ENCODE measurements around the gene DRAM2. TPM values are rescaled to one million over a fixed set of nuclear protein-coding genes. Genes with fewer than 3 reads are reported as not detected.

Gene DRAM2
- total RNA-seq = 10 to 100 TPM; 11.9 to 27.5 TPM

- H3K4me1 ChIP-seq = peaks cover 25% of the 10 kb centered on the region
- ATAC-seq = peak; percentile 95
- H3K4me3 ChIP-seq = peak within 1 kb of the TSS; percentile 73 to 93
- no peaks in the 10 kb centered on the region for H3K36me3 ChIP-seq (replicated peaks in 1 of 2; ENCODE audit: insufficient read depth in 1 of 2, low read depth in 2 of 2)
- TF ChIP-seq CTCF (IDR thresholded peaks at IDR 0.05) = peak in 1 of 7 experiments; percentile 5
- TF ChIP-seq POLR2A (IDR thresholded peaks at IDR 0.05) = peak; percentile 45 to 72 (median 71)
- DNase-seq = peak; percentile 90 to 99 (median 96)
- no peaks in the 10 kb centered on the region for H3K9me3 ChIP-seq
- no peaks in the 10 kb centered on the region for H3K27me3 ChIP-seq
- intact Hi-C loops (cut with DNase I) = no loop called here
- 1% methylated on average over 26 to 63 of the region's 68 CpGs for WGBS, 2 donors
- H3K27ac ChIP-seq = peak within 1 kb of the TSS; percentile 82 to 92 (median 88)
Measured at GRCh38 chr1:111139956-111140679, at the start of gene DRAM2, which contains the start of gene CEPT1. DRAM2 (minus strand) TSS chr1:111140093; CDS start chr1:111131554, 8,539 bp downstream. CEPT1 (plus strand) TSS chr1:111140223; CDS start chr1:111147715, 7,492 bp downstream.

GRCh38 chr1:111184663-111185062, 44.8 kb upstream of the DRAM2 start:
- Histone ChIP-seq H3K4me1 (no peaks in the 10 kb centered on the region), H3K36me3 (replicated peaks in 1 of 2; ENCODE audit: insufficient read depth in 1 of 2, low read depth in 2 of 2) (peaks cover 0 to 10% of the 10 kb centered on the region in 2 donors), H3K27ac (no peak overlapping the region), H3K9me3 (no peaks in the 10 kb centered on the region), H3K4me3 (no peak overlapping the region), H3K27me3 (no peaks in the 10 kb centered on the region)
- intact Hi-C loops (cut with DNase I) = no loop called here
- ATAC-seq (no peak), DNase-seq (no peak)
- TF ChIP-seq POLR2A (IDR thresholded peaks at IDR 0.05) (no peak), CTCF (IDR thresholded peaks at IDR 0.05) (no peak)

GRCh38 chr1:111183308-111184069, 43.6 kb upstream of the DRAM2 start:
- Histone ChIP-seq H3K27ac (no peak overlapping the region), H3K36me3 (replicated peaks in 1 of 2; ENCODE audit: insufficient read depth in 1 of 2, low read depth in 2 of 2) (peaks cover 0 to 5% of the 10 kb centered on the region in 2 donors), H3K4me1 (no peaks in the 10 kb centered on the region), H3K9me3 (no peaks in the 10 kb centered on the region), H3K4me3 (no peak overlapping the region), H3K27me3 (no peaks in the 10 kb centered on the region)
- TF ChIP-seq CTCF (IDR thresholded peaks at IDR 0.05) (no peak), POLR2A (IDR thresholded peaks at IDR 0.05) (no peak)
- intact Hi-C loops (cut with DNase I) = no loop called here
- DNase-seq (no peak), ATAC-seq (no peak)
- 93 to 94% methylated on average over 6 of the region's 6 CpGs for WGBS, 2 donors

- H3K27me3 ChIP-seq = no peaks in the 10 kb centered on the region
- H3K4me3 ChIP-seq = no peak overlapping the region
- H3K27ac ChIP-seq = no peak overlapping the region
- H3K36me3 ChIP-seq (replicated peaks in 1 of 2; ENCODE audit: insufficient read depth in 1 of 2, low read depth in 2 of 2) = peaks cover 0 to 5% of the 10 kb centered on the region in 2 donors
- intact Hi-C loops (cut with DNase I) = no loop called here
- H3K4me1 ChIP-seq = no peaks in the 10 kb centered on the region
- no peak for DNase-seq
- TF ChIP-seq CTCF (IDR thresholded peaks at IDR 0.05) = no peak
- no peak for TF ChIP-seq POLR2A (IDR thresholded peaks at IDR 0.05)
- WGBS, 2 donors = 79 to 80% methylated on average over 2 of the region's 2 CpGs
- ATAC-seq = no peak
- no peaks in the 10 kb centered on the region for H3K9me3 ChIP-seq
Measured at GRCh38 chr1:111182052-111182451, 42.2 kb upstream of the DRAM2 start.
